GM12874 (cell line): Measurements from ENCODE around the gene PLEKHG3.
A peak's percentile ranks its signal among the peaks of the same experiment; 100 is the strongest.

Source experiments
- TF ChIP-seq, protein P1 (sequence below): IDR thresholded peaks from 2 replicates; pipeline ENCODE4 v1.5.1; 2011; ENCODE audit warnings: low read depth, mild to moderate bottlenecking, control low read depth, low read length, moderate library complexity; ENCODE audit not compliant: insufficient read depth

The PLEKHG3 gene

DNA sequence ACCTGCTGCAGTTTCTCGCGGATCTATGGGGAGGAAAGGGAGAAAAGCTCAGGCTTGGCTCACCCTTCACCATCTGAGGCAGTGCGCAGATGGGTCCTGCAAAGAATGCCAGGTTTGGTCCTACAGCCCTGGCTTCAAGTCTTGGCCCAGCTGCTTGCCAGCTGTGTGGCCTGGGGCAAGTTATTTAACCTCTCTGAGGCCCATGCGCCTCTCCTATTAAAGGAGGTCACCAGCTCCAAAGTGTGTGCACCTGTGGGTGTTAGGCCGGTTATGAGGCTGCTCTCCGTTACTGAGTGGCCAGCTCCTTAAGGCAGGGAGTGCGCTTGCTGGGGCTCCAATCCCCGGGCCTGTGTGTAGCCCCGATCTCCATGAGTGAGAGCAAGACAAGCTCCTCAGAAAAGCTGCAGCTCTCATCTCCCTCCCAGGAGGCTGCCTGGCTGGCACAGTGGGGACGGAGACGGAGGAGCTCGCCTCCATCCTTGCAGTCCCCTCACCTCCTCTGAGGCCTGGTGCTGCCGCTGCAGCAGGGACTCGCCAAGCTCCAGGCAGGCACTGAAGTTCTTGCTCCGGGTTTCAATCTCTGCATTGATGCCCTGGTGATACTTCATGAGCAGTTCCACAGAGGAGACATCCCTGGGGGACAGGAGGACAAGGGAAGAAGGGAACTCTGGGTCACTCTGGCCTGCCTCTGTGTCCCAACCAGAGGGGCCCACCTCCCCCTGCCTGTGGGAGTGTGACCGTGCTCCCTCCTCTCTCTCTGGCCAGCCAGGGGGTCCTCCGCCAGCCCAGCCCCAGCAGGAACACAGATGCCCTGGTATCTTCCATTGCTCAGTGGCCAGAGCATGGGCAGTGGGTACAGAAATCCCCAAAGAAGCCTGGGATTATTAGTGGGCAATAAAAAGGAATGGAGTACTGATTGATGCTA, 65.1 kb downstream of the PLEKHG3 start:
- TF ChIP-seq, protein P1, sequence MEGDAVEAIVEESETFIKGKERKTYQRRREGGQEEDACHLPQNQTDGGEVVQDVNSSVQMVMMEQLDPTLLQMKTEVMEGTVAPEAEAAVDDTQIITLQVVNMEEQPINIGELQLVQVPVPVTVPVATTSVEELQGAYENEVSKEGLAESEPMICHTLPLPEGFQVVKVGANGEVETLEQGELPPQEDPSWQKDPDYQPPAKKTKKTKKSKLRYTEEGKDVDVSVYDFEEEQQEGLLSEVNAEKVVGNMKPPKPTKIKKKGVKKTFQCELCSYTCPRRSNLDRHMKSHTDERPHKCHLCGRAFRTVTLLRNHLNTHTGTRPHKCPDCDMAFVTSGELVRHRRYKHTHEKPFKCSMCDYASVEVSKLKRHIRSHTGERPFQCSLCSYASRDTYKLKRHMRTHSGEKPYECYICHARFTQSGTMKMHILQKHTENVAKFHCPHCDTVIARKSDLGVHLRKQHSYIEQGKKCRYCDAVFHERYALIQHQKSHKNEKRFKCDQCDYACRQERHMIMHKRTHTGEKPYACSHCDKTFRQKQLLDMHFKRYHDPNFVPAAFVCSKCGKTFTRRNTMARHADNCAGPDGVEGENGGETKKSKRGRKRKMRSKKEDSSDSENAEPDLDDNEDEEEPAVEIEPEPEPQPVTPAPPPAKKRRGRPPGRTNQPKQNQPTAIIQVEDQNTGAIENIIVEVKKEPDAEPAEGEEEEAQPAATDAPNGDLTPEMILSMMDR, result no peak

DNA sequence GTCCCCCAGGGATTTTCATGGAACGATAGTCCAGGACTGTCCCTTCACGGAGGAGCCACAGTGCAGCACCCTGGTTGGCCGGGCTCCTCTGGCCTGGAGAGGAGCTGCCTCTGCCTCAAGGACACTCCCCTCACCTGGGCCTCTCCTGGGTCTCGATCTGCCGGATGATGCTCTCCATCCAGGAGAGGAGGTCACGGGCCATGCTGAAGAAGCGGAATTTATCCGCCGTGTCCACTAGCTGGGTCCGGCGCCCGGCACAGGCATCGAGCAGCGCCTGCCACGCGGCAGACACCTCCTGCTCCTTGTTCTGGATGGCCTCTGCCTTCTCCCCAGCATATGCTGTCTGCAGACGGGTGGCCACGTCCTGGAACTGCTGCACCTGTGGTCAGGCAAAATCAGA, 66.5 kb downstream of the PLEKHG3 start:
- TF ChIP-seq, protein P1, result no peak

DNA sequence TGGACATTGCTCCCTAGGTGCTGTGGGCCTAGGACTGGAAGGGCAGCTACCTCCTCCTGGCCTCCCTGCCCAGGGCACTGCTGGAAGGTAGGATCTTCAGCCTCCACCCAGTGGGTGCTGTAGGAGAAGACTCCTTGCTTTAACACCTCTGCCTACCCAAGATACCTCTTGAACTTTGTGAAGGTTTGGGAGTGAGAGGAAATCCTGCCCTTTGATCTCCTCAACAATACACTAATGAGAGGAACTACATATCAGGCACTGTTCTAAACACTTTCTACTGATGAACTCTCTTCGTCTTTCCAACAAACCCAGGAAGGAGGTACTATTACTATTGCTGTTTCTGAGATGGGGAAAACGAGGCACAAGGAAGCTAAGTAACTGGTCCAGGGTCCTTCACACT, 66.9 kb downstream of the PLEKHG3 start:
- TF ChIP-seq, protein P1, result no peak

DNA sequence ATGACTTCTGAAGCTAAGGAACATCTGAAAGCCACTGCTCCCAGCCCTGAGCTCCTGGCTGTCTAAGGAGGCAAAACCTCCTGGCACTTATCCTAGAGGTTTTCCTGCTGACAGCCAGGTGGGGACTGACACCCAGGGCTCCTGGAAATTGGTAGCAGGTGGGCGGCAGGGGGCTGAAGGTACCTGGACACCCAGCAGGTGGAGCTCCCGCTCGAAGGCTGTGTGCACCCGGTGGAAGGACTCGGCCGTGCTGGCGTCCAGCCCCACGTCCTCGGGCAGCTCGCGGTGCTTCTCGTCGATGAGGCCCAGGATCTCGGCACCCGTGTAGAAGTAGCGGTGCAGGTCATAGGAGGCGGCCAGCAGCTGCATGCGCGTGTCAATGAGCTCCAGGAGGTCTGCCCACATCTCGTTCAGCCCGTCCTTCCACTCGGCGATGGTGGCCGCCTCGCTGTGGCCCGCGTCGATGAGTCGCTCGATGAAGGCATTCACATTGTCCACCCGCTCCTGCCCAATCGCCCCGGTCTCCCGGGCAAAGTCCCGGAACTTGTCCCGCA, 68.2 kb downstream of the PLEKHG3 start:
- TF ChIP-seq, protein P1, result 0 out of 2 replicates have a peak, but pooled peaks have one; percentile 9

DNA sequence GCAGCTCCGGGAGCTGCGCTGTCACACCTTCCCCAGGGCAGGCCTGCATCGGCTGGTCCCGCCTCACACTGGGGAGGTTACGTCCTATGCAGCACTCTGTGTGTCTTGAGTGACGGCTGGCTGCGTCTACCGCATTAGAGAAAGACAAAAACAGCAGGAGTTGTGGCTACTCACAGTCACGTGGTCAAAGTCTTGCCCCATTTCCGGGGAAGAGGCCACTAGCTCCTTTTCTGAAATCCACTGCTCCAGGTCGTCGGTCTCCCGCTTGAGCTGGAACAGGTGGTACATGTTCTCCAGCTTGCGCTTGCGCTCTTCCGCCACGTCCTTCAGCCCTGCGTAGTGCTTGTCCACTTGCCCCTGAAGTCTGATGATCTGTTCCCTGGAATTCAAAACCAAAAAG, 68.8 kb downstream of the PLEKHG3 start:
- TF ChIP-seq, protein P1, result no peak

DNA sequence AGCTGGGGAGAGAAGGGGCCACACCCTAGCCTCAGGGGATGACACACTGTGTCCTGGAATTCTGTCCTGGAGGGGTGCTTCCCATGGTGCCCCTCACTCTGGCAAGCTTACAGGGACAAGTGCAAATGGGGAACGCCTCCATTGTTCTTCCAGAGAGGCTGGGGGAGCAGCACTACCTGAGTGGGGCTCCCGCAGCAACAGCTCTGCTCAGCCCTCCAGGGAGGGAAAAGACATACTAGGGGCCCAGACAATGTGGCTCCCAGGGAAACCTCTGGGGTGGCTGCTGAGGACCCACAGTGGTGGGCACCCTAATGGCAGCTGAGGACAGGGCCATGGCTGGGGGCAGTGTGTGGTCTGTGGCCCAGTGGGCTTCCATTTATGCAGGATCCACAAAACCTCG, 69.4 kb downstream of the PLEKHG3 start:
- TF ChIP-seq, protein P1, result no peak

DNA sequence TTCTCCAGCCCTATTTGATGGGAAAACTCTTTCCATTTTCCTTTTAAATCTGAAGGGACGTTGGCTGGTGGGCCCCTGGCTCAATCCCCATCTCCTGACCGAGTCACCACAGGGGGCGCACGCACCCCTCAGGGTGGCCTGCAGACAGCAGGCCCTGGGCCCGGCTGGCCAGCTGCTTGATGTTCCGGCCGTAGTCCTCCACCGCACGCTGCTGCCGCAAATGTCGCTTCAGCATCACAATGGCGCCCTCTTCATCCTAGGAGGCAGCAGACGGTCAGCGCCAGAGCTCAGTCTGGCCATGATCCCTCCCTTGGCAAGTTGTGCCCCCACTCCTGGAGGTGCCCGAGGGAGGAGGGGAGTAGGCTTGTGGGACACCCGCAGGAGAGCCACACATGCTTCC, 70.0 kb downstream of the PLEKHG3 start:
- TF ChIP-seq, protein P1, result 0 out of 2 replicates have a peak, but pooled peaks have one; percentile 1
